Fibroblast of skin of scalp (primary cell): Measurements from ENCODE around the gene FAM13C.
"Not testable (repeated sequence)": the region's sequence is repeated elsewhere in the genome, so short reads cannot be mapped to it uniquely, and the experiment has no call there.

ENCODE experiments used
- DNase-seq: peaks from one replicate; pipeline ENCODE4 v3.0.0-alpha.2; 2013

FAM13C gene

DNA sequence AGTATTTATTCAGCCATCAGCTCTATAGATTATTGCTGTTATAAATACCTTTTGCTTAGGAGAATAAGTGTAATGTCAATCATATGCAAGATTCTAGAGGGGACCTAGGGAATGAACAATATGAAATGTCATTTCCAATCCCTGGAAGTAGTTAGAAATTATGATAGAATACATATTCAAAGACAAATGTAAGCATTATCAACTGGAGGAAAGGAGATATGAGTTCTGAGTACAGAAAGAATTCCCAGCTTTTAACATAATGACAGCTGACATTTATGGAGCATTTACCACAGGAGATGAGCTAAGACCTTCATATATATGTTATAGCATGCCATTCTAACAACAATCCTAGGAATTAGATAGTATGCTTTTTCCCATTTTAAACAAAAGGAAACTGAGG, 86.2 kb downstream of the FAM13C start:
- DNase-seq: no peak

DNA sequence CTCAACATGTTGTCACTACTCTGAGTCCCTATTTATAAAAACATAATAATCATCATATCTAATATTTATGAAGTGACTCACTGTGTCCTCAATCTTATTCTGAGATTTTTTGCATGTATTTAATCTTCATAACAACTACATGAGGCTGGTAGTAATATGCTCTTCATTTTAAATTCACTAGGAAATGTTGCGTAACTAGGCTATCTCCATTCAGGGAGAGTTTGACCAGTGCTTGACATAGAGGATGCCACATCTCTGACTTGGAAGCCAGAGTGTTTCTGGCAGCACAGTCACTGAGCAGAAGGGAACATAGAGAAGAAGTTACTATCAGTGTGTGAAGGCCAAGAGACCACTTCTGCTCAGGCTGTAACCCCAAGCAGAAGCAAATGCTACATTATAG, 88.9 kb downstream of the FAM13C start:
- no peak for DNase-seq

DNA sequence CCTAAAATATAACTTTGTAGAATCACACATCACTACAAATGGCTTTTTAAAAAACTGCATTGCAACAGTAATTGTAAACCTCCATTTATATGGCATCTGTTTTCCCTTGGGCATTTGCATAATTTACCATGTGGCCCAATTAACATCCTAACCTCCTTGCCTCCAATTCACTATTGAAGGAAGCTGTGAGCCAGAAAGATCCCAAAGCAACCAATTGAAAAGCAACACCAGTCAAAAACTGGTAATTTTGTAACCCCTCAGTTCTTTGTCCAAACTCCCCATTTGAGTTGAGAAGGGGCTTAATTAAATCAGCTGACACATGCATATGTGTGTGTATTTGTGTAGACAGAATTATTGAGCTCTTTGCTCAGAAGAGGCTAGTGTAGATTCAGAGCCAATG, 90.3 kb downstream of the FAM13C start:
- no peak for DNase-seq

- DNase-seq: no peak
Observed at GRCh38 chr10:59271160-59271559, 91.2 kb downstream of the FAM13C start.

- DNase-seq: no peak
Observed at GRCh38 chr10:59270492-59270891, 91.9 kb downstream of the FAM13C start.

GRCh38 chr10:59269651-59270050, 92.7 kb downstream of the FAM13C start:
- DNase-seq: no peak

DNA sequence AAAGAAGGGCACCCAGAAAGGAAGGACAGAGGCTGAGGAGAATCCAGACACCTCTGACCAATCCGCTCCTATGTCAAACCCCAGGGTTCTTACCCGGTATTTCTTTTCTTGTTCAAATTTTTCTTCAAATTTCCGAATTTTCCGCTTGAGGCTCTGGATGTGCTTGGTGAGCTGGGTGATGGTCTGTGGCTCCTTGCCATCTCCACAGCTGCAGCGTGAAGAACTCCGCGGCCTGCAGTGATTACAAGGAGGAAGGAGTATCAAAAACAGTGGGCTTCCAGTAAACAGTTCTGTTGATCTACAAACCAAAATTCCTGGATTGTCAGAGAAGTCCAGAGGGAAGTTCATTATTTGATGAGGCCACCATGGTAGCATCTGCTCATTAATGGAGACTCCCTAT, 93.9 kb downstream of the FAM13C start:
- DNase-seq: no peak

- no peak for DNase-seq
Observed at GRCh38 chr10:59266321-59266720, 96.0 kb downstream of the FAM13C start.

- DNase-seq: no peak
Observed at GRCh38 chr10:59265141-59265540, 97.2 kb downstream of the FAM13C start.

DNA sequence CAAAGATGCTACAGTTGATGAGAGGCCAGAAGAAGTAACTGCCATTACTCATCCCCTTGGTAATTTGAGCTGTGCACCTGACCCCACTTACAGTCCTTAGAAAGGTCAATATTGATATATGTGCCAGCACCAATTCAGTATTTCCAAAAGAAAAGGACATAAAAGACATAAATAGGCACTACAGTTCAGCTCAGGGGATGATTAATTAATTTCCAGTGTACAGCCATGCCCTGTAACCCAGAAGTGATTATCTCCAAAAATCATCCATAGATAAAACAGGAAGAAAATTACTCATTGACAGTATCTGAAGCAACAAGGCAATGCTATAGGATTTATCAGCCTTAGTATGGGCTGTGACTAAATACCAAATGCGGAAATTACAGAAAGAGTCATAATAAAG, 103.5 kb downstream of the FAM13C start:
- DNase-seq: no peak

GRCh38 chr10:59257224-59257623, 105.1 kb downstream of the FAM13C start:
- no peak for DNase-seq

DNA sequence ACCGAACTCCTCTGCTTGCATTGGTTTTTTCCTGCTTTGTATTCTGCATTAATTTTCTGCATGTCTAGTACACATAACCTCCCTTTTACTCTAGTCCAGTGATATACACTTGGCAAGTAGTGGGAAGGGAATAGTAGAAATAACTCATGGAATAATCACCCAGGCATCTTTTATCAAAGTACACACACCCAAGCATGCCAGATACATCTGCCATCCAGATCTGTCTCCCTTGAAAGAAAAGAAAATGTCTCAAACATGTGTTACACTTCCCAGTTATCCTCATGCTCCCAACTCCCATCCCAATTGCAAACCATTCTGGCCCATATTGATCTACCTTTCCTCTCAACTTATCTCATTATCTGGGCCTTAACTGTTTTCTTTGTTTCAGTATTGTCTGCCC, 106.9 kb downstream of the FAM13C start:
- no peak for DNase-seq

- DNase-seq: no peak
Observed at GRCh38 chr10:59252491-59252890, 109.9 kb downstream of the FAM13C start.

DNA sequence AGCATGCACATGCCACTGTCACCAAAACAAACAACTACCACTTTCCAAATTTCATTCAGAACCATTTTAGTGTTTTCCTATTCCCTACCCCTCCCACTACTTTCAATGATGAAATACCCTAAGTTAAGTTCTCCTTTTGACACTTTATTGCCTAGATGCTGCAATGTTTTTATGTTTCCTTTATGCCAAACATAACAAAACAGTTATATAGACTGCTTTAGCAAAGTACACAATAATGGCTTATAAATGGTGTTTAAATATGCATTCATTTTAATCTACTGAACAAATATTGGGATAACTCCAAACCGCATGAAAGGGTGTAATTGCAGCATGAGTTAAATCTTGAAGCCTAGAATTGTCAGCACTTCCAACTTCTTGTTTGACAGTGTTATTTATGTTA, 116.7 kb downstream of the FAM13C start:
- no peak for DNase-seq

DNA sequence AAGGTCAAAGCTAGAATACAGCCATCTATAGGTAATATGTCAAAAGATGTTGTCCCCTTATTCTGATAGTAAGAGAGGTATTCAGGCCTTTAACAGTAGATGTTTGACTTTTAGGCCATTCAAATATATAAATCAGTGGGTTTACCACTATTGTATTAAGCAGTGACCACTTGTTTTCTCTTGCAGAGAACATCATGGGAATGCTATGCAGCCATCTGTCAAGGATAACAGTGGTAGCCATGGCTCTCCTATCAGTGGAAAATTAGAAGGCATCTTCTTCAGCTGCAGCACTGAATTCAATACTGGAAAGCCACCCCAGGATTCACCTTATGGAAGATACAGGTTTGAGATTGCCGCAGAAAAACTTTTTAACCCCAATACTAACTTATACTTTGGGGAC, 117.5 kb downstream of the FAM13C start:
- DNase-seq: no peak

GRCh38 chr10:59243611-59244195, 118.6 kb downstream of the FAM13C start:
- no peak for DNase-seq

DNA sequence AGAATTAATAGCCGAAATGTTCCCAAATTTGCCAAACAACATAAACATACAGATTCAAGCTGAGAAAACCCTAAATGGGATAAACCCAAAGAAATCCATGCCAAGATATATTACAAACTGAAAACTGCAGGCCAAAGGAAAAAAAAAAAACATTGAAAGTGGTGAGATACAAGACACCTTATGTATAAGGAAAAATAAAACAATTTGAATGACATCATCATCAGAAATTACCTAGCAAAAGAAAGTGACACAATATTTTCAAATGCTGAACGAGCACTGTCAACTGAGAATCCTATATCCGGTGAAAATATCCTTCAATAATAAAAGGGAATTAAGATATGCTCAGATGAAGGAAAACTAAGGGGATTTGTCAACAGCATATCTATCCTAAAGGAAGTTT, 119.4 kb downstream of the FAM13C start:
- no peak for DNase-seq

DNA sequence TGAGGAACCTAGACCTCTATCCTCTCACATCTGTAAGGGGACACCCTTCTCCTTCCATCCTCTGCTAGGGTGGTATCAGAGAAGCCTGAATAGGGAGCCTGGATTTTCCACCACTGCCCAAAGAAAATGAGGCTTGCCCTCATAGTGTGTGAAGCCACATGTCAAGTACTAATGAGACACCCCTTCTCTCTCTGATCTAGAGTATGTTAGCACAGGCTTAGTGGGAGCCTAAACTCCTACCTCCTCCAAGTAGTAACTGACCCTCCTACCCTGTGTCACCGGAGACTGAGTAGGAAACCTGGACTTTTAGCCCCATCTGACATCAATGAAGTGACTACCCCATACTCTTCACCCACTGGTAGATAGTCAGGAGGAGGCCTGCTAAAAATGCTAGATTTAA, 120.3 kb downstream of the FAM13C start:
- DNase-seq: no peak

GRCh38 chr10:59240582-59241183, 121.7 kb downstream of the FAM13C start:
- DNase-seq: peak; percentile 51

- DNase-seq: not testable (repeated sequence)
Observed at GRCh38 chr10:59239108-59239507, 123.2 kb downstream of the FAM13C start.

- no peak for DNase-seq
Observed at GRCh38 chr10:59237775-59238174, 124.6 kb downstream of the FAM13C start.

DNA sequence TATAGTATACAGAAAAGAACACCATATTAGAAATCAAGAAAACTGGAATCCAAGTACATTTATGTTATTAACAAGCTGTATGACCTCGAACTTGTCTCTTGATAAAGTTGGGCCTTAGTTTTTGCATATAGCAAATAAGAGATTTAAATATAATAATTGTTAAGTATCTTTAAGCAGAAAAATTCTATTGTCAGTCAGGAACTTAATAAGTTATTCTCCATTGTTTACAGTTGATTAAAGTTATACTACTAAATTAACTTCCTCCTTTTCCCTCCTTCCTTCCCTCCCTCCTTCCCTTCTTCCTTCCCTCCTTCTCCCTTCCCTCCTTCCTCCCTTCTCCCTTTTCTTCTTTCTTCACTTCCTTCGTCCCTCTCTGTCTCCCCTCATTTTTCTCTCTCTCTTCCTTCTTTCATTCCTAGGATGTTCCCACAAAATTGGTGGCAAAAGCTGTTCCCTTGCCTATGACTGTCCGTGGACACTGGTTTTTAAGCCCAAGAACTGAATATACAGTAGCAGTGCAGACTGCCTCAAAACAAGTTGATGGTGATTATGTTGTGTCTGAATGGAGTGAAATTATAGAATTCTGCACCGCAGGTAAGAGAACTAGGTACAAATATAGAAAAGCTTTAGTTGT, 126.2 kb downstream of the FAM13C start:
- no peak for DNase-seq

GRCh38 chr10:59234816-59235429, 127.4 kb downstream of the FAM13C start:
- DNase-seq: peak; percentile 45

DNA sequence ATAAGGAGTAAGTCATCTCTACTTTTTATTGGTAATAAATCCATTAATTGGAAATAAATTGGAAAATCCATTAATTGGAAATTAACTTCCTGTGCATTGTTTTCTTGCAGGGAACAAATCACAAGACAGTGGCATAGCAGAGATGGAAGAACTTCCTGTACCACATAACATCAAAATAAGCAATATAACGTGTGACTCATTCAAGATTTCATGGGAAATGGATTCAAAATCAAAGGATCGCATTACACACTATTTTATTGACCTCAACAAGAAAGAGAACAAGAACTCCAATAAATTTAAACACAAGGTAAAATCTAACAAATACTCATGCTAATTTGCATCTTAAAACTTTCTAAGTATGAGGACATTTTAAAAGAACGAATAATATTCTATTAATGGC, 128.2 kb downstream of the FAM13C start:
- DNase-seq: no peak
